EL (cell line): ENCODE data around the gene MXD3.
"Not testable (repeated sequence)": the region's sequence is repeated elsewhere in the genome, so short reads cannot be mapped to it uniquely, and the experiment has no call there.

ENCODE experiments used
- DNase-seq: peaks from one replicate; pipeline ENCODE4 v3.0.0-alpha.2; 2016

MXD3 gene

DNA sequence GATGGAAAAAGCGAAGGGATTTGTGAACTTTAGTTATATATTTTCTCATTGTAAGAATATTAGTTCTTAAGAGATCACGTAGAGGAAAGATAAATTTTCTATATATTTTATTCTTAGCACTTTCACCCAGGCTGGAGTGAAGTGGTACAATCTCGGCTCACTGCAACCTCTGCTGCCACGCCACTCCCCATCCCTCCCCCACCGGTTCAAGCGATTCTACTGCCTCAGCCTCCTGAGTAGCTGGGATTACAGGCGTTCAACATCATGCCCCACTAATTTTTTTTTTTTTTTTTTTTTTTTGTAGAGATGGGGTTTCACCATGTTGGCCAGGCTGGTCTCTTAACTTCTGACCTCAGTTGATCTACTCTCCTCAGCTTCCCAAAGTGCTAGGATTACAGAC lies 50.7 kb downstream of the MXD3 start:
- DNase-seq, result no peak

DNA sequence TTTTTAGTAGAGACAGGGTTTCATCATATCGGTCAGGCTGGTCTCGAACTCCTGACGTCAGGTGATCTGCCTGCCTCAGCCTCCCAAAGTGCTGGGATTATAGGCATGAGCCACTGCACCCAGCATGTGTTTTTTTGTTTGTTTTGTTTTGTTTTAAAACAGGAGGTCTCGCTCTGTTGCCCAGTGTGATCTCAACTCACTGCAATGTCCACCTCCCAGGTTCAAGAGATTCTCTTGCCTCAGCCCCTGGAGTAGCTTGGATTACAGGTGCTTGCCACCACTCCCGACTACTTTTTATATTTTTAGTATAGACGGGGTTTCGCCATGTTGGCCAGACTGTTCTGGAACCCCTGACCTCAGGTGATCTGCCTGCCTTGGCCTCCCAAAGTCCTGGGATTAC lies 53.0 kb downstream of the MXD3 start:
- not testable (repeated sequence) for DNase-seq
